ENCODE measurements around the gene UNCX. TPM values are rescaled to one million over a fixed set of nuclear protein-coding genes. Genes with fewer than 3 reads are reported as not detected.
"Not testable (repeated sequence)": the region's sequence is repeated elsewhere in the genome, so short reads cannot be mapped to it uniquely, and the experiment has no call there.

Gene UNCX
- polyA plus RNA-seq, 3 donors, result 7.5 to 15.0 (median 13.5) TPM

GRCh38 chr7:1254281-1255079 is 21.8 kb downstream of the UNCX start:
- no peak for DNase-seq

DNA sequence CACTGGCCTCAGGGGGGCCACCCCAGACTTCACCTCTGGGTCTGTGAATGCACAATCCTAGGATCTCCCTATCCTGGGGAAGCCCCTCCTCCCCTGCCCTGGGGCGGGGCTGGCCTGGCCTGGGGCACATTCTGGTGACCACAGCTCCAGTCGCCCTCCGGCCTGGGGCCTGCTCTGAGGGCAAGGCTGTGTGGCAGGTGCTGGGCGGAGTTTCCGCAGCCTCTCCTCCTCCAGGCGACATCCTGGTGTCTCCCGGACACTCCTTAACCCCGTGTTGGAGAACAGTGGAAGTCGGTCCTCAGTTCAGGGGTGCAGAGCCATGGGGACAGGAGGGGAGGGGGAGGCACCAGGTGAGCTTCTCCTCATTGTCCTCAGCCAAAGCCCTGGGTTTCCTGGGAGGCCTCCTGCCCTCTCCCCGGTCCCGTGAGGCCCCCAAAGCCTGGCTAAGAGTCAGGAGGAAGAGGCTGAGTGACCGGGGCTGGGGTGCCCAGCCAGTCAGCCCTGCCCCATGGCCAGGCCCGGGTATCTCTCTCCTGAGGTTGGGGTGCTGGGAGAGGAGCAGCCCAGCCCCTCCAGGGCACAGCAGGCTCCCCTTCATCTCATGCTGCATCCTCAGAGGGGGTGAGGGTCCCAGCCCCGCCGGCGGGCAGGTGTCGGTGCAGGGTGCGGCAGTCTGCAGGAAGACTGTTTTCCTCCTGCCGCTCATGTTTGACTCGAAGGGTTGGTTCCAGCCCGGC is 22.6 kb downstream of the UNCX start:
- DNase-seq, result no peak

GRCh38 chr7:1255817-1256340 is 23.2 kb downstream of the UNCX start:
- no peak for DNase-seq

GRCh38 chr7:1256621-1257020 is 23.9 kb downstream of the UNCX start:
- DNase-seq, result no peak

DNA sequence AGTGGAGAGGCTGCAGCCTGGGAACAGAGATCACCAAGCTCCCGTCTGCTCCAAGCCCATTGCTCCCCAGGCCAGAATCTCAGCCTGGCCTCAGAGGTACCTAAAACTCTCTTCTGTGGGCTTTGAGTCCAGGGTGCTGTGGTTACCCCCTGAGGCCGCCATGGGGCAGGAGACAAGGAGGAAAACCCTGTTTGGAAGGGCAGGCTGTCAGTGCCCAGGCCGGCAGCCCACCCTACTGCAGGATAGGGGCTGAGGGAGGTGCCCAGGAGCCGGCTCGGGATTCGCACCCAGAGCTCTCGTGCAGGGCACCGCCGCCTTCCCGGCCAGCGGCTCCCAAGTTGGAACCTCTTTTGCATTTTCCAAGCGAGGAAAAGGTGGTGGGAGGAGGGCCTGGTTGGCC is 24.5 kb downstream of the UNCX start:
- DNase-seq, result no peak

DNA sequence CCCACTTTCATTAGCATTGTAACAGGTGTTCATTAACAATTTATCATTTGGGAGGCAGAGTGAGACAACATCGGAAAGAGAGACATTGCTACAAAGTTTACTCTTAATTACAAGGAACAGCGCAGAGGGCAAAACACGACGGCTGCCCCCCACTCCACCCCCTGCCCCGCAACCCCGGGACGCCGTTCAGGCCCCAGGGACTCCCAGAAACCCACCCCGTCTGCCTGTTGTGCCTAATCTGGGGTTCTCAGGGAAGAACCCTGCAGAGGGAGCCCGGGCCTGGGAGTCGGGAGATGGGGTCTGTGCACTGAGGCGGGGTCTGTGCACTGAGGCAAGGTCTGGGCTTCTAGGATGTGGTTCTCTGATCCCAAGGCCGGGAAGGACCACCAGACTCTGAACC is 25.2 kb downstream of the UNCX start:
- no peak for DNase-seq

- DNase-seq, result no peak
Measured at GRCh38 chr7:1259621-1260243, 27.1 kb downstream of the UNCX start.

DNA sequence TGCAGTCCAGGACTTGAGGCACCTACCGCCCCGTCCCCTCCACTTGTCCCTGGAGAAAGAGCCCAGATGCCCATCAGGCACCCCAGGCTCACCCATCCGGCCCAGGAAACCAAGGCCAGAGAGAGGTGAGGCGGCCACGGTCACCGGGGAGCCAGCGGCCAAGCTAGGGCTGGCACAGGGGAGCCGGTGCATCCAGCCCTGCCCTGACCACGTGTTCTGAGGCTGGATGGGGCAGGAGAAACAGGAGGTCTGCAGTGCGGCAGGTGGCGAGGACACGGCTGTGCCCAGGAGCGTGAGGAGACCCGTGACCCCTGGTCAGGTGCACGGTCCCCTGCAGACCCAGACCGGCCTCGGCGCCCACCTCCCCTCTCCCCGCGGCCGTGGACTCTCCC is 27.6 kb downstream of the UNCX start:
- no peak for DNase-seq

DNA sequence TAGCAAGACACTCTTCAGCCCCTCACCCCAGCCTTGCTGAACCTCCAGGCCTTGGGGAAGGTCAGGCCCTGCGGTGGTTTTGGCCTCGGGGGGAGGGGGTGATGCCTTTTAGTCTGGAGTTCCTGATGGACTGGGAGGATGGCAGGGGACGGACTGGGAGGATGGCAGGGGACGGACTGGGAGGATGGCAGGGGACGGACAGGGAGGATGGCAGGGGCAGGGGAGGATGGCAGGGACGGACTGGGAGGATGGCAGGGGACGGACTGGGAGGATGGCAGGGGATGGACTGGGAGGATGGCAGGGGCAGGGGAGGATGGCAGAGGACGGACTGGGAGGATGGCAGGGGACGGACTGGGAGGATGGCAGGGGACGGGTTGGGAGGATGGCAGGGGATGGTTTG is 28.4 kb downstream of the UNCX start:
- not testable (repeated sequence) for DNase-seq

DNA sequence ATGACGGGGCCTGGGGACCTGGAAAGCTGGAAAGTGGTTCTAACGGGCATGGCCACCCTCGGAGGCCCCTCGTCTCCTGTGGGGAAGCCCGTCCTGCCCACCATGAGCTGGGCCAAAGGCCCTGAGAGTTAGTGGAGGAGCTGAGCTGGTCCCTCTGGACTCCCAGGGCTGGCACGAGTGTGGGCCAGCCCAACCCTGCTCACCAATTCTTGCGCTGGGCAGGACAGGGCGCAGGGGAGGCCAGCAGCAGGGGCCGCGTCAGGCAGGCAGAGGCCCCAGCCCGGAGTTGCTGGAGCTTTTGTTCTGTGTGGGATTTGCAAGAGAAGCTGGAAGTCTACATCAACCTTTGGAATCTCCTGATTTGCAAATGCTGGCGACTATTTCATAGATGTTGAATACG is 29.8 kb downstream of the UNCX start:
- DNase-seq, result no peak

DNA sequence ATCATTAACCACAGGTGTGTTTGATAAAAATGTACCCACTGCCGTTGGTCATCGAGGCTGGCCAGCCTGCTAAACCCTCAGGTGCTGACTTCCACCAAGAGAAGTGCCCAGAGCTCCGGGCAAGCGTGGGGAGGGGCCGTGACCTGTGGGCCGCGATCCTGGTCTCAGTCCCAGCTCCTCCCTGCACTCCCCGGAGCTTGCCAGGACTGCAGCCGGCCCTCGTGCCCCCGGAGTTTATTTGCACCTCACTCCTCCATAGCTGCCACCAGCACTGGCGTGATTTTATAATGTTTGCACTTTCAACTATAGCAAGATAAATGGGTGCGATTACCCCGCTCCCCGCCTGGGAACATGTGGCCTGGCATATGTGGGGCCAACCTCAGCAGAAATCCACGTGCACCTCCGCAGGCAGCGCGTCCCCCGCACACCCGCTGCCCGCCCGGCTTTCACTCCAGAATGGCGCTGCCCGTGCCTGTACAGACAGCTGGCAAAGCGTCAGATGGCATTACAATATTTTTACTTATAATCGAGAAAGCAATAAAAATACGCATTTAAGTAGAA is 30.8 kb downstream of the UNCX start:
- DNase-seq, result no peak

DNA sequence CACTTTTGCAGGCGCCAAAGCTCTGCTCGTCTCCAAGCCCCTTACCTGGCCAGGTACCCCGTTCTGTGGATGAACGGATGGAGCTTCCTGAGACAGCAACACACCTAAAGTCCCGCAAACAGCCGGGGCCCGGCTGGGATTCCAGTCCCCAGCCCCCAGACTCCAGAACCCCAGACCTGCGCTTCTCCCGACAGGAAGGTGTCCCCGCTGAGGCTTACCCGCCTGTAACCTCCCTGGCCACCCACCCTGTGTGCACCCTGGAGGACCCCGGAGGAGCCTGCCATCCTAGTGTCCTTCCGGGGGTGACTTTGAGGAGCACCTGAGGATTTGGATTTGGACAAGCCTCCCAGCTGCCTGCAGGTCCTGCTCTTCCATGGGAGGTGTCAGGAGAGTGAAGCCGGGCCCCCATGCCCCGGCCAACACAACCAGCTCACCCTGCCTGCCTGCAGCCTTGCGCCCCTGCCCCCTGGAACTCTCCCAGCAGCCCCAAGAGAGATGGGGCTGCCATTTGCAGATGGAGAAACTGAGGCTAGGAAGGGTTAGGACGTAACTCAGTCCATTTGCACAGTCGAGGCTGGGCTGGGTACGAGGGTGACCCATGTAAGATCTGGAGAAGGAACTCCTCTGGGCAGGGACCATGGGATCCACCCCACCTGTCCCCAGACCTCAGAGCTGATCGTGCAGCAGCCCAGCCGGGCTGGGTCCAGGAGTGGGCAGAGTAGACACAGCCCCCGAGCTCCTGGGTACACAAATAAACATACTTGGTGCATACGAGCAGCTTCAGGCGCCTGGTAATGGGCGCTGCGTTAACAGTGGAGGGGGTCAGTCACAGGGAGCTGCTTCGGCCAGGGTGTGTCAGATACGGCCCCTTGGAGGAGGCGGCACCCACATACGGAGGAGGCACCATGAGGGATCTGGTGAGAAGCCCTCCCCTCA is 31.9 kb downstream of the UNCX start:
- no peak for DNase-seq

- DNase-seq, result no peak
Measured at GRCh38 chr7:1267016-1267900, 34.6 kb downstream of the UNCX start.

DNA sequence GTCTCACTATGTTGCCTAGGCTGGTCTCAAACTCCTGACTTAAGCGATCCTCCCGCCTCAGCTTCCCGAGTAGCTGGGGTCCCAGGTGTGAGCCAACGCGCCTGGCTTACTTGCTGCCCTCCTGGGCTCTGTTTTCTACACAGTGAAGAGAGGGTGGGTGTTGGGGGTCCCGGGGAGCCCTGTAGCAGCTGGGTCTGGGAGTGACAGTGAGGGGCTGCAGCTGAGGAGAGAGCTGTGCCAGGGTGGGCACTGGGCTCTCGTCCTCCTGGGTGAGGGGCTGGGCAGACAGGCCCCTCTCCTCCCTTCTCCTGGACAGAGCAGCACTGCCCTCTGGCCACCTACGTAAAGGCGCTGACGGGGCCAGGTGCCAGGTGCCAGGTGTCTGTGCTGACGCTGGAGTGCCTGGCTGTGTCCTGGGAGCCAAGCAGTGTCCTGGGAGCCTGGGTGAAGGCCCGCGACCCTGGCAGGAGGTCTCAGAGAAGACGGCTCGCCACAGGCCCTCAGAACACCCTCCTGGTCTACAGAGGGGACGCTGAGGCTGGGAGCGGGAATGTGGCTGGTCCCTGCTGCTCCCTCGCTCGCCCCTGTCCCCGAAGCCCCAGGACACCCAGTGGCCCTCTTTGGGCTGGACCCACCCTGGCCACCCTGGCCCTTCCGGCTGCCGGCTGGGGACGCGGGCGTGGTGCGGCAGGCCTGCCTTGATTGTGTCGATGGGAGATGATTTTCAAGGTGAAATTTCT is 35.6 kb downstream of the UNCX start:
- no peak for DNase-seq

- peak; percentile 15 for DNase-seq
Measured at GRCh38 chr7:1268866-1269265, 36.2 kb downstream of the UNCX start.

DNA sequence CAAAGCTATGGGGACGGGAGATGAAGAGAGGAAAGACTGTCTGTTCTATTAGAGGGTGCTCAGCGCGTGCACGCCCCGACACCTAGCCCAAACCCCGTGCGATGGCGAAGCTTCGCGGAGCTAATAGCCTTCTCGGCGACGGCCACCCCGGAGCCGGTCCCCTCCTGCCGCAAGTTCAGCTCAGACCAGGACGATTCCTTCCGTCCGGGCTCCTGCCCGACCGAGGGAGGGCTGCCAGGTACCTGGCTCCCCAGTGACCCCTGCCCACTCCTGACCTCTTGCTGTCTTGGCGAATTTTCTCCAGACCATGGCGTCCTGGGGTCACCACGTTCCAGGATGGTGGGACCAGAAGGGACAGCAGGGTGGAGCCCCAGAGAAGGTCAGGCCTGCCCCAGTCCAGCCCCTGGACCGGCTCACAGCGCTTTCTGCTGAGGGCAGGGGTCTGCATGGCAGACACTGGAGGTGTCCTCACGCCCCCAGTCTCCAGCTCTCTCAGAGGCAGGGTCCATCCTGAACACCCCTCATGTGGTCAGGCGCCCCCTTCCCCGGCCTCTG is 36.7 kb downstream of the UNCX start:
- no peak for DNase-seq

DNA sequence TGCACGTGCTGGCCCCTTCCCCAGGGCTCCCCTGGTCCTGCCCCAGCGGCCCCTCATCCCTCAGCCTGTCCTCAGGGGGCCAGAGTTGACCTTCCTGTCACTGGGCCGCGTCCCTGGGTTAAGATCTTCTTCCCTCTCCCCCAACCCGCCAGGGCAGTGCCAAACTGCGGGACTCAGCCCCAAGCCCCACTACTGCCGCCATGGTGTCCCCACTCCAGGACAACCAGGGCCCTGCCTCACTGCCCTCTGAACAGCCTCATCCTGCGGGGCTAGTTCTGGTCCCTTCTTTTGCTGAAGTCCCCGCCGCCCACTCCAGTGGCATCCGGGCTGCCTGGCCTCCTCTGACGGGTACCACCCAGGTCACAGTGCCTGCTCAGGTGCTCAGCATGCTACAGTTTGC is 37.5 kb downstream of the UNCX start:
- no peak for DNase-seq

- no peak for DNase-seq
Measured at GRCh38 chr7:1271046-1271445, 38.4 kb downstream of the UNCX start.

GRCh38 chr7:1271656-1272055 is 39.0 kb downstream of the UNCX start:
- DNase-seq, result no peak
